ENCODE results near the gene NEURL3.

DNA sequence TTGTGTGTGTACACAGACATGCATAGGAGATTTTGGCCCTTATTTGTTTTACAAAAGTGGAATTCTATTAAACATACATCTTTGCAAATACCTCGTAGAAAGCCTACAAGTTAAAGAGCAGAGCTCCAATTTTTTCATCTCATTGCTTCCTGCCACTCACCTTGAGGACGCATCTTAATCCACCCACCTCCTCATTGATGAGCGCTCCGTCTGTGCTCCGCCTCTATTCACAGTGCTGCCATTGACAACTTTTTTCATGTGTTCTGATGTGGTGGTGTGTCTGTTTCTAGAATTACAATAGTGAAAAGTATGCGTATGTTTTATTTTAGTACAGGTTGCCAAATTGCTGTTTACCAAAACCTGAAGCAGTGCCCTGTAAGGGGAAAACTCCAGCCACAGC is 36.3 kb downstream of the NEURL3 start:
- TF ChIP-seq, protein P1, sequence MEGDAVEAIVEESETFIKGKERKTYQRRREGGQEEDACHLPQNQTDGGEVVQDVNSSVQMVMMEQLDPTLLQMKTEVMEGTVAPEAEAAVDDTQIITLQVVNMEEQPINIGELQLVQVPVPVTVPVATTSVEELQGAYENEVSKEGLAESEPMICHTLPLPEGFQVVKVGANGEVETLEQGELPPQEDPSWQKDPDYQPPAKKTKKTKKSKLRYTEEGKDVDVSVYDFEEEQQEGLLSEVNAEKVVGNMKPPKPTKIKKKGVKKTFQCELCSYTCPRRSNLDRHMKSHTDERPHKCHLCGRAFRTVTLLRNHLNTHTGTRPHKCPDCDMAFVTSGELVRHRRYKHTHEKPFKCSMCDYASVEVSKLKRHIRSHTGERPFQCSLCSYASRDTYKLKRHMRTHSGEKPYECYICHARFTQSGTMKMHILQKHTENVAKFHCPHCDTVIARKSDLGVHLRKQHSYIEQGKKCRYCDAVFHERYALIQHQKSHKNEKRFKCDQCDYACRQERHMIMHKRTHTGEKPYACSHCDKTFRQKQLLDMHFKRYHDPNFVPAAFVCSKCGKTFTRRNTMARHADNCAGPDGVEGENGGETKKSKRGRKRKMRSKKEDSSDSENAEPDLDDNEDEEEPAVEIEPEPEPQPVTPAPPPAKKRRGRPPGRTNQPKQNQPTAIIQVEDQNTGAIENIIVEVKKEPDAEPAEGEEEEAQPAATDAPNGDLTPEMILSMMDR (IDR thresholded peaks at IDR 0.05), result no peak
- TF ChIP-seq POLR2A (IDR thresholded peaks at IDR 0.05), result no peak
- TF ChIP-seq EP300 (IDR thresholded peaks at IDR 0.05; ENCODE audit: low read depth), result no peak
